BLaER1 (cell line): ENCODE measurements around the gene PLCB2.
A peak's percentile ranks its signal among the peaks of the same experiment; 100 is the strongest.

ENCODE experiments used
- H3K27ac ChIP-seq: shearing (Covaris generic); formaldehyde crosslinking; 2 replicates; pipeline ENCODE4 v1.8.1; 2022
- H3K27me3 ChIP-seq: shearing (Covaris generic); formaldehyde crosslinking; 2 replicates; pipeline ENCODE4 v1.8.1; 2022
- H3K36me3 ChIP-seq: shearing (Covaris generic); formaldehyde crosslinking; 2 replicates; pipeline ENCODE4 v1.8.1; 2022
- H3K4me1 ChIP-seq: shearing (Covaris generic); formaldehyde crosslinking; 2 replicates; pipeline ENCODE4 v1.8.1; 2022
- H3K4me2 ChIP-seq: shearing (Covaris generic); formaldehyde crosslinking; 2 replicates; pipeline ENCODE4 v1.8.1; 2022
- H3K4me3 ChIP-seq: shearing (Covaris generic); formaldehyde crosslinking; 2 replicates; pipeline ENCODE4 v1.8.1; 2022
- H3K9ac ChIP-seq: shearing (Covaris generic); formaldehyde crosslinking; 2 replicates; pipeline ENCODE4 v1.8.1; 2022
- H3K9me3 ChIP-seq: shearing (Covaris generic); formaldehyde crosslinking; 2 replicates; pipeline ENCODE4 v1.8.1; 2022
- H4K20me1 ChIP-seq: shearing (Covaris generic); formaldehyde crosslinking; 2 replicates; pipeline ENCODE4 v1.8.1; 2022
- Cebpa-rat ChIP-seq: shearing (Covaris generic); IDR thresholded peaks from 2 replicates; pipeline ENCODE4 v1.8.1; 2022

The PLCB2 gene, protein sequence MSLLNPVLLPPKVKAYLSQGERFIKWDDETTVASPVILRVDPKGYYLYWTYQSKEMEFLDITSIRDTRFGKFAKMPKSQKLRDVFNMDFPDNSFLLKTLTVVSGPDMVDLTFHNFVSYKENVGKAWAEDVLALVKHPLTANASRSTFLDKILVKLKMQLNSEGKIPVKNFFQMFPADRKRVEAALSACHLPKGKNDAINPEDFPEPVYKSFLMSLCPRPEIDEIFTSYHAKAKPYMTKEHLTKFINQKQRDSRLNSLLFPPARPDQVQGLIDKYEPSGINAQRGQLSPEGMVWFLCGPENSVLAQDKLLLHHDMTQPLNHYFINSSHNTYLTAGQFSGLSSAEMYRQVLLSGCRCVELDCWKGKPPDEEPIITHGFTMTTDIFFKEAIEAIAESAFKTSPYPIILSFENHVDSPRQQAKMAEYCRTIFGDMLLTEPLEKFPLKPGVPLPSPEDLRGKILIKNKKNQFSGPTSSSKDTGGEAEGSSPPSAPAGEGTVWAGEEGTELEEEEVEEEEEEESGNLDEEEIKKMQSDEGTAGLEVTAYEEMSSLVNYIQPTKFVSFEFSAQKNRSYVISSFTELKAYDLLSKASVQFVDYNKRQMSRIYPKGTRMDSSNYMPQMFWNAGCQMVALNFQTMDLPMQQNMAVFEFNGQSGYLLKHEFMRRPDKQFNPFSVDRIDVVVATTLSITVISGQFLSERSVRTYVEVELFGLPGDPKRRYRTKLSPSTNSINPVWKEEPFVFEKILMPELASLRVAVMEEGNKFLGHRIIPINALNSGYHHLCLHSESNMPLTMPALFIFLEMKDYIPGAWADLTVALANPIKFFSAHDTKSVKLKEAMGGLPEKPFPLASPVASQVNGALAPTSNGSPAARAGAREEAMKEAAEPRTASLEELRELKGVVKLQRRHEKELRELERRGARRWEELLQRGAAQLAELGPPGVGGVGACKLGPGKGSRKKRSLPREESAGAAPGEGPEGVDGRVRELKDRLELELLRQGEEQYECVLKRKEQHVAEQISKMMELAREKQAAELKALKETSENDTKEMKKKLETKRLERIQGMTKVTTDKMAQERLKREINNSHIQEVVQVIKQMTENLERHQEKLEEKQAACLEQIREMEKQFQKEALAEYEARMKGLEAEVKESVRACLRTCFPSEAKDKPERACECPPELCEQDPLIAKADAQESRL

DNA sequence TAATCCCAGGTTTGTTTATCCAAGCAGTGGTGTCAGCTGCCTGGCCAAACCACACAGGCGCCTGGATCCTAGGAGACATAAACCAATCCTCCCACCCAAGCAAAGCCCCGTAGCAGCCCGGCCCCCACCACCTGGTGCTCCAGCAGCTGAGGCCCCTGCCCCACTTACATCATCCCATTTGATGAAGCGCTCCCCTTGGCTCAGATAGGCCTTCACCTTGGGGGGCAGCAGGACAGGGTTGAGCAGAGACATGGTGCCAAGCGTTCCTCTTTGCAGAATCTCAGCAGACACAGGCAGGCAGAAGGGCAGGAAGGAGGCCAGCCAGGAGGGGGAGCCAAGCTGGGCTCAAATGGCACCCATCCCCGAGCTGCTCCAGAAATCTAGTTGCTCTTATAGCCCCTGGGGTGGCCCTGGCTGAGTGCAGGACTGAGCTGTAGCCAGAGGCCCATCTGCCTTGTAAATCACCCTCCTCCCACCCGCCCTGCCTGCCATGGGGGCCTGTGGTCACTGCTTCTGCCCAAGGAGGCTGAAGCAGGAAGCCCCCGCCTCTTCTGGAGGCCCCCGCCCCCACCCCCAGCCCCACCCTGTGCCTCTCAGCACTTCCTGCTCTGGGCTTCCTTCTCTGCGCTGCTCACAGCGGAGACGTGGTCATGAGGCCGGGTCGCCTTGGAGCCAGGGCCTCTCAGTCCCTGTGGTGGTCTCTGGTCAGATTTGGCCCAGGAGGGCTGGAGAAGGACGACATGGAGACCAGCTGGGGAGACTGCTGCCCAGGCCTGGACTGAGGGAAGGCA is at the start of gene PLCB2:
Gene PLCB2, minus strand, starts transcription at position 515 of the 791 bp plus-strand sequence. Its CDS starts 263 bp downstream, at position 252.
- Histone ChIP-seq H3K4me2 (peak within 1 kb of the TSS; percentile 92), H3K4me3 (peak within 1 kb of the TSS; percentile 68), H3K27ac (peak within 1 kb of the TSS; percentile 93), H3K4me1 (peaks cover 43% of the 10 kb centered on the region), H3K27me3 (no peaks in the 10 kb centered on the region), H3K9ac (peak within 1 kb of the TSS; percentile 80), H3K36me3 (peaks cover 17% of the 10 kb centered on the region), H4K20me1 (no peaks in the 10 kb centered on the region), H3K9me3 (no peaks in the 10 kb centered on the region)
- no peak for TF ChIP-seq Cebpa-rat

DNA sequence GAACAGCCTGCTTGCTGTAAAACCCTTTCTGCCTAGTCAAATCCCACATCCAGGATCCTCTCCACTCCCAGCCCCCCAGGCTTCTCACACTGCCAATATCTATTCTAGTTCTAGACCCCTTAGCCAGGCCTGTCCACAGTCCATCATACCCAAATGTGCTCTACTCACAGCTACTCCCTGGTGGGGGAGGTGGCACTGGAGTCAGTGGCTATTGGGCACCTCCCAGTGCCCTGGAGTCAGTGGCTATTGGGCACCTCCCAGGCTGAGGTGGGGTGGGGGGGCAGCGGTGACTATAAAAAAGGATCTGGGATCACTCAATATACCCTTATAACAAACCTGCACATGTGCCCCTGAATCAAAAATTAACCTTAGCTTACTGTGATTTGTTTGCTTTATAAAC is 49.5 kb upstream of the PLCB2 start:
- no peak for TF ChIP-seq Cebpa-rat
- Histone ChIP-seq H4K20me1 (peaks cover 59% of the 10 kb centered on the region), H3K27me3 (no peaks in the 10 kb centered on the region)

DNA sequence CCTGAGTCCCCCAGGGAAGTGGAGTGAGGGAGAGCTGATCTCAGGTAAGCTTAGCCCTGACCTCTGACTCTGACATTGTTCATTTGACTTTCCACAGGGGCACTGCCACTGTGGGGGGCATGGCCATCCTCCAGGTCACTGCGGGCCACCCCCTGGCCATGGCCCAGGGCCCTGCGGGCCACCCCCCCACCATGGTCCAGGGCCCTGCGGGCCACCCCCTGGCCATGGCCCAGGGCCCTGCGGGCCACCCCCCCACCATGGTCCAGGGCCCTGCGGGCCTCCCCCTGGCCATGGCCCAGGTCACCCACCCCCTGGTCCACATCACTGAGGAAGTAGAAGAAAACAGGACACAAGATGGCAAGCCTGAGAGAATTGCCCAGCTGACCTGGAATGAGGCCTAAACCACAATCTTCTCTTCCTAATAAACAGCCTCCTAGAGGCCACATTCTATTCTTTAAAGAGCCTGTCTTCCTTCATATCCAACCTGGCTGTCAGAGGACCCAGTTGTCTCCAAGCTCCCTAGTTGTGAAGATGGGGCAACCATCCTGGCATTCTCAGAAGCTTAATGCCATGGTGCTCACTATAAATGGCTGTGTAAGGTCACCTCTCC is 48.3 kb upstream of the PLCB2 start:
- no peak overlapping the region for H3K27ac ChIP-seq
- H4K20me1 ChIP-seq, result peaks cover 48% of the 10 kb centered on the region
- no peak overlapping the region for H3K4me3 ChIP-seq
- TF ChIP-seq Cebpa-rat, result no peak
- H3K9me3 ChIP-seq, result no peaks in the 10 kb centered on the region
- H3K27me3 ChIP-seq, result no peaks in the 10 kb centered on the region
- no peaks in the 10 kb centered on the region for H3K36me3 ChIP-seq
- no peak overlapping the region for H3K4me2 ChIP-seq
- peaks cover 24% of the 10 kb centered on the region for H3K4me1 ChIP-seq
- H3K9ac ChIP-seq, result no peak overlapping the region

More for the DNA sequence above, 49.5 kb upstream of the PLCB2 start:
- Histone ChIP-seq H3K9ac (no peak overlapping the region), H3K27ac (no peak overlapping the region), H3K4me2 (peak overlapping the region; percentile 81), H3K9me3 (no peaks in the 10 kb centered on the region), H3K4me1 (peaks cover 22% of the 10 kb centered on the region), H3K4me3 (peak overlapping the region; percentile 70; the same call in 1 of the 2 replicates), H3K36me3 (no peaks in the 10 kb centered on the region)

DNA sequence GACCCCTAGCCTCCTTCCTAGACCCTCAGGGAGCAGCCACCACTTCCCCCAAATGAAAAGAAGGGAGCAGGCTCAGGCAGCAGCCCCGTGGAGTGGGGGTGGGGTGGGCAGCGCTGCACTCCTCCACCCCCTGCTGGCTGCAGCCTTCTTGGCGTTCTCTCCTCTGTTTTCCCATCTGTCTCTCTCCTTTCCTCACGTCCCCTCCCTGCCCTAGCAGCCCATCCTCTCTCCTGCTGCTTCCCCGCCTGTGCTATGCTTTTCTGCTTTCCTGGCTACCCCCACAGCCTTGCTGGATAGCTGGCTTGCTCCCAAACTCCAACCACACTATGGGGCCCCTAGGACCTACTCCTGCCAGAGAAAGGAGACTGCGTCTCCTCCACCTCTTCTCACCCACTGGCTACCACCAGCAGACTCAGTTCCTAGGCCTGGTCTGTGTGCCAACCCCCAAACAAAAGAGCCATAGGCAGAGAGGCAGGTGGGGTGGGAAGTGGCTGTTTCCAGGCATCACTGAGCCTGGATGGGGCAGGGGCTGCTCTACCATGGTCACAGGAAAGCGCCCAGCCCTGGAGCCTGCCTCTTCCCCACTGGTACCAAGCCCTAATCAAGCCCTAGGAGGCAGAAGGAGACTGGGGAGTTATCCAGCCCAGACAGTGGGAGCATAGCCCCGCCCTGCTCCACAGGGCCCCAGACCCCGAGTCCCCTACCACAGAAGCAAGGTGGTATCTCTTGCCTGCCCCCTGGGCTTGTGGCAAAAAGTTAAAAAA is 46.9 kb upstream of the PLCB2 start:
- H3K9ac ChIP-seq, result no peak overlapping the region
- no peaks in the 10 kb centered on the region for H3K27me3 ChIP-seq
- H3K36me3 ChIP-seq, result no peaks in the 10 kb centered on the region
- no peak for TF ChIP-seq Cebpa-rat
- H3K4me3 ChIP-seq, result no peak overlapping the region
- H3K4me1 ChIP-seq, result peaks cover 39% of the 10 kb centered on the region
- peak overlapping the region; percentile 17; the same call in 1 of the 2 replicates for H3K4me2 ChIP-seq
- H3K9me3 ChIP-seq, result no peaks in the 10 kb centered on the region
- peaks cover 33% of the 10 kb centered on the region for H4K20me1 ChIP-seq
- no peak overlapping the region for H3K27ac ChIP-seq

DNA sequence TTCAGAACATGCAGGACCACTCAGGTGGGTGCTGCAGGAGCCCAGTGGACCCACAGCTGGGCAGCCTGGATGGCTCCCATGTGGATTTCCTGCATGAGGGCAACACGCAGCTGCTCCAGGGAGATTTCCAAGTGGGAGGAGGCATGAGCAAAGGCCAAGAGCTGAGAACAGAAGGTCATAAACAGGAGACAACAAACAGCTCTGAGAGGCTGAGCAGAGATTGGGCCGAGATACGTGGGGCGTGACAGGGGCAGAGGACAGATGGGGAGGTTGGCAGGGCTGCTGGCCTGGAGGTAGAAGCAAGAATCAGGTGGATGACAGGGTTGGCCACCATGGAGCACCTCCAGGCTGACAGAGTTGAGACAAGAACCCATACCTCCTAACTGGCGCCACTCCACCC is 46.0 kb upstream of the PLCB2 start:
- H3K27ac ChIP-seq, result no peak overlapping the region
- no peak overlapping the region for H3K4me3 ChIP-seq
- H3K9ac ChIP-seq, result no peak overlapping the region
- H3K4me2 ChIP-seq, result no peak overlapping the region
- no peaks in the 10 kb centered on the region for H3K27me3 ChIP-seq
- no peak for TF ChIP-seq Cebpa-rat
- H3K9me3 ChIP-seq, result no peaks in the 10 kb centered on the region
- peaks cover 43% of the 10 kb centered on the region for H3K4me1 ChIP-seq
- no peaks in the 10 kb centered on the region for H3K36me3 ChIP-seq
- H4K20me1 ChIP-seq, result peaks cover 24% of the 10 kb centered on the region

DNA sequence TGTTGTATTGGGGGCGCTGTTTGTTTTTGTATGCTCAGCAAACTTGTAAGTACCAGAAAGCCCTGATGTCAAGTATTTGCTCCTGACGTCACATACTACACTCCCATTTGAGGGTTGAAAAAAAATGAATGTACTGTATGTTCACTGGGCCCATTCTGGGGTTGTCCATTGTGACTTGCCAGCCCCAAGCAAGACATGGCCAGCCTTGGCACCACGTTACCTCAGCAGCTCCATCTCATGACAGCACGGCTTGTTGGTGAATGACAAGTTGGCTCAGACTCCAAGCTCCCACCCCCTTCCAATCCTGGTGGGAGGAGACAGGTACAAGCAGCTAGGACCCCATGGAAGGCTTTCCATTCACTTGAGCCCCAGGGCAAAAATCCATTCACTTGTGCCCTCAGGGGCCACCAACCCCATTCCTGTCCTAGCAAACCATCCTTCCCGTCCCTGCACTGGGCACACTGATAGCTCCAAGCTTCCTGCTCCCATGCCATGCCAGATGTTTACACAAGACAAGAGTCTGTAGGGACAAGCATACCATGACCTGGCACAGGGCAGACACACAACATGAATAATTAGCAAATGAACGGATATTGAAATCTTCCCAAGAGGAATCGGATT is 44.7 kb upstream of the PLCB2 start:
- Histone ChIP-seq H3K27me3 (no peaks in the 10 kb centered on the region), H3K36me3 (no peaks in the 10 kb centered on the region), H3K9ac (no peak overlapping the region), H3K4me3 (no peak overlapping the region), H4K20me1 (0 out of 2 replicates have a peak, but pooled peaks cover 19% of the 10 kb centered on the region), H3K9me3 (no peaks in the 10 kb centered on the region), H3K4me2 (no peak overlapping the region), H3K27ac (no peak overlapping the region), H3K4me1 (peaks cover 41% of the 10 kb centered on the region)
- no peak for TF ChIP-seq Cebpa-rat

DNA sequence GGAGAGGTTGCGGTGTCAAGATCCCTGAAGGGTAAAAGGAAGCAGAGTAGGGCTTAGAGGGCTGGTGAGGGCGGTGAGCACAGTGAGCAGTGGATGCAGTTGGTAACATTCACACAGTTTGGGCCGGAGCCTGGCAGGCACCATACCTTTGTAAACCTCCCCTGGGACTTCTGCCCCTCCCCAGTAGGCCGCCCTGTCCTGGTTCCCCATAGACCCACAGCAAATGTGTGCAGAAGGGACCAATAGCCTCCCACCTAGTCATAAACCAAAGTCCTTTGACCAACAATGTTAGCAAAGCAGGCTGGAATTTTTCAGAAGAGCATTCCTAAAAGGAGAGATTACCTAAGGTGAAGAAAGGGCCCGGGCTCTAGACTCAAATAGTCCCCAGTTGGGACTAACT is 41.4 kb upstream of the PLCB2 start:
- TF ChIP-seq Cebpa-rat, result no peak
- Histone ChIP-seq H3K27me3 (no peaks in the 10 kb centered on the region), H3K9me3 (no peaks in the 10 kb centered on the region), H3K9ac (no peak overlapping the region), H3K4me1 (peaks cover 47% of the 10 kb centered on the region), H4K20me1 (0 out of 2 replicates have a peak, but pooled peaks cover 5% of the 10 kb centered on the region), H3K27ac (peak overlapping the region; percentile 35; the same call in 1 of the 2 replicates), H3K4me3 (no peak overlapping the region), H3K4me2 (peak overlapping the region; percentile 55), H3K36me3 (no peaks in the 10 kb centered on the region)

- TF ChIP-seq Cebpa-rat, result no peak
- H3K9ac ChIP-seq, result no peak overlapping the region
- H4K20me1 ChIP-seq, result no peaks in the 10 kb centered on the region
- no peaks in the 10 kb centered on the region for H3K9me3 ChIP-seq
- peak overlapping the region; percentile 35; the same call in 1 of the 2 replicates for H3K27ac ChIP-seq
- no peaks in the 10 kb centered on the region for H3K36me3 ChIP-seq
- H3K4me3 ChIP-seq, result no peak overlapping the region
- peaks cover 51% of the 10 kb centered on the region for H3K4me1 ChIP-seq
- H3K4me2 ChIP-seq, result peak overlapping the region; percentile 55
- H3K27me3 ChIP-seq, result no peaks in the 10 kb centered on the region
Measured at GRCh38 chr15:40348474-40348870, 40.7 kb upstream of the PLCB2 start.
